ENCODE results near the gene ZNF497.

The ZNF497 gene

GRCh38 chr19:58328999-58329398 is 33.6 kb downstream of the ZNF497 start:
- no peak overlapping the region for H2AFZ ChIP-seq (ENCODE audit: low read depth)
- H4K20me1 ChIP-seq (ENCODE audit: insufficient read depth) = no peaks in the 10 kb centered on the region
- no peak overlapping the region for H3K4me2 ChIP-seq
- H3K4me3 ChIP-seq (IDR thresholded peaks at IDR 0.05; ENCODE audit: insufficient read depth, low read depth, low read length) = no peak overlapping the region
- no peak overlapping the region for H3K27ac ChIP-seq
- no peak for TF ChIP-seq CTCF (conservative IDR thresholded peaks at IDR 0.05; ENCODE audit: low read depth, low read length)
- H3K9ac ChIP-seq = no peak overlapping the region
- H3K79me2 ChIP-seq (ENCODE audit: insufficient read depth, low read depth) = peaks cover 21% of the 10 kb centered on the region
- H3K4me1 ChIP-seq (ENCODE audit: low read depth, poor library complexity, severe bottlenecking) = peaks cover 13% of the 10 kb centered on the region
- H3K36me3 ChIP-seq (ENCODE audit: insufficient read depth) = no peaks in the 10 kb centered on the region
- no peaks in the 10 kb centered on the region for H3K27me3 ChIP-seq (ENCODE audit: insufficient read depth, low read depth)

DNA sequence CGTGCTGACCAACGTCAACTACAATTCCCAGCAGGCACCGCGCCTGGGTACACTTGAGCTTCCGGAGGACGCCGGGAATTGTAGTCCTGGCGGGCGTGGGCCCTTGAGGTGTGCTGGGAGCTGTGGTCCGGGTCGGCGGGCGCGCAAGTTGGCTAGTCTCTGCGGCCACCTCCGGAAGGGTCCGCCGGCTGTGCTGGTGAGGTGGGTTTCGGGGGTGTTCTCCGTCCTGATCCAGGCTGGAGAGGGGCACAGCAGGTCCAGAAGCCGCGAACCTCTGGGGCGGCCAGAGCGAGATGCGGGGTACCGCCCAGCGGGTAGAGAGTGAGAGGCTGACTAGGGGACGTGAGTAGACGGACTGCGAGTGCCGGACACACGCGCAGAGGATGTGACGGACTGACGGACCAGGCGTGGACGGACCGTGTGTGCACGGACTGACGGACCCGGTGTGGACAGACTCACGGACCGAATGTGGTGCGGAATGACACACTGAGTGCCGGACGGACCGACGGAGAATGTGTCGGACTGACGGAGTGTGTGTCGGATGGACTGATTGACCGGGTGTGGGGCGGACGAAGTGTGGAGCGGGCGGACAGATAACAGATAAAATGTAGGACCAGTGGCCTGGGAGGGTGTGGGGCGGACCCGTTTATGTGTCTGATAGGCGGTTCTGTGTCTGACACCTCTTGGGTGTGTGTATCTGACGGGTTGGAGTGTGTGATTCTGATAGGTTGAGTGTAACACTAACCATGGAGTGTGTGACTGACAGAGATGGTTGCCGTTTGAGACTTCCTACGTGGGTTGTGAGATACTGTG is 35.4 kb downstream of the ZNF497 start, which contains the start of gene ZSCAN22:
Gene ZSCAN22 (plus strand): TSS at position 81 of the 813 bp plus-strand sequence. CDS start 7,809 bp downstream, outside the sequence.
- Histone ChIP-seq H3K4me3 (IDR thresholded peaks at IDR 0.05; ENCODE audit: insufficient read depth, low read depth, low read length) (peak within 1 kb of the TSS; percentile 67), H3K9ac (peak within 1 kb of the TSS; percentile 66; the same call in 1 of the 2 replicates), H4K20me1 (ENCODE audit: insufficient read depth) (no peaks in the 10 kb centered on the region), H3K4me1 (ENCODE audit: low read depth, poor library complexity, severe bottlenecking) (peaks cover 13% of the 10 kb centered on the region), H3K36me3 (ENCODE audit: insufficient read depth) (no peaks in the 10 kb centered on the region), H2AFZ (ENCODE audit: low read depth) (peak within 1 kb of the TSS; percentile 97), H3K27ac (no peak within 1 kb of the TSS; the same call in 1 of the 2 replicates), H3K79me2 (ENCODE audit: insufficient read depth, low read depth) (peaks cover 21% of the 10 kb centered on the region), H3K27me3 (ENCODE audit: insufficient read depth, low read depth) (no peaks in the 10 kb centered on the region), H3K4me2 (peak within 1 kb of the TSS; percentile 65)
- TF ChIP-seq CTCF (conservative IDR thresholded peaks at IDR 0.05; ENCODE audit: low read depth, low read length) = no peak

GRCh38 chr19:58326501-58326913 is 36.0 kb downstream of the ZNF497 start:
- Histone ChIP-seq H3K27ac (no peak overlapping the region), H3K27me3 (ENCODE audit: insufficient read depth, low read depth) (no peaks in the 10 kb centered on the region)

More at GRCh38 chr19:58326501-58326913, 36.0 kb downstream of the ZNF497 start:
- no peak for TF ChIP-seq CTCF (conservative IDR thresholded peaks at IDR 0.05; ENCODE audit: low read depth, low read length)
- no peaks in the 10 kb centered on the region for H4K20me1 ChIP-seq (ENCODE audit: insufficient read depth)
- H2AFZ ChIP-seq (ENCODE audit: low read depth) = peak overlapping the region; percentile 97
- H3K9ac ChIP-seq = peak overlapping the region; percentile 66; the same call in 1 of the 2 replicates
- H3K36me3 ChIP-seq (ENCODE audit: insufficient read depth) = no peaks in the 10 kb centered on the region
- peak overlapping the region; percentile 65 for H3K4me2 ChIP-seq
- peak overlapping the region; percentile 67 for H3K4me3 ChIP-seq (IDR thresholded peaks at IDR 0.05; ENCODE audit: insufficient read depth, low read depth, low read length)
- H3K4me1 ChIP-seq (ENCODE audit: low read depth, poor library complexity, severe bottlenecking) = peaks cover 13% of the 10 kb centered on the region
- peaks cover 21% of the 10 kb centered on the region for H3K79me2 ChIP-seq (ENCODE audit: insufficient read depth, low read depth)
